Stimulated activated CD8-positive, alpha-beta memory T cell treated with anti-CD3 and anti-CD28 coated beads, Interleukin-4, amount 100 ng/mL, for 24 hours (primary cell): ENCODE data around the gene C17orf78.
A peak's percentile ranks its signal among the peaks of the same experiment; 100 is the strongest.
"Not testable (repeated sequence)": the region's sequence is repeated elsewhere in the genome, so short reads cannot be mapped to it uniquely, and the experiment has no call there.

Experiments
- DNase-seq: peaks from one replicate; pipeline ENCODE4 v3.0.0-alpha.2; 2020; ENCODE audit warnings: low read depth

Gene C17orf78

GRCh38 chr17:37375706-37376105 lies at the start of gene C17orf78:
Gene C17orf78 (plus strand): TSS chr17:37375985. CDS start chr17:37376093, 108 bp downstream.
- no peak for DNase-seq

- DNase-seq, result no peak
Observed at GRCh38 chr17:37327341-37328090, 48.3 kb upstream of the C17orf78 start.

GRCh38 chr17:37338847-37339246 lies 36.9 kb upstream of the C17orf78 start:
- DNase-seq, result no peak

DNA sequence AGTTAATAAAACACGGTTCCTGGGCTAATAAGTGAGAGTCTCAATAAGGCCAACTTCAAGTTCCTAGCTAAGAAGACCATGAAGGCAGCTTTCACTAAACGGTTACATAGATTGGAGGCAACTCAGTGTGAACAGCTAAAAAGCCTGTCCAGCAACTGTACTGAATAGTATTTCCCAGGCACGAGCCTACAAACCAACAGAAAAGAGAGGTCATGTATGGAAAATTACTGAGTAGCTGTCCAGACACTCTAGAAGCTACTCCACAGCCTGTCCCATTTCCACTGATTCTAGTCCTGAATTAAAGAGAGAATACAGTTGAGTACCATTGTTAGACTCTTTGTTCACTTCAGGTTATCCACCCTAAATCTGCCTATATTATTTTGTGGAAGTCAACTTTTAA lies 36.5 kb upstream of the C17orf78 start:
- no peak for DNase-seq

DNA sequence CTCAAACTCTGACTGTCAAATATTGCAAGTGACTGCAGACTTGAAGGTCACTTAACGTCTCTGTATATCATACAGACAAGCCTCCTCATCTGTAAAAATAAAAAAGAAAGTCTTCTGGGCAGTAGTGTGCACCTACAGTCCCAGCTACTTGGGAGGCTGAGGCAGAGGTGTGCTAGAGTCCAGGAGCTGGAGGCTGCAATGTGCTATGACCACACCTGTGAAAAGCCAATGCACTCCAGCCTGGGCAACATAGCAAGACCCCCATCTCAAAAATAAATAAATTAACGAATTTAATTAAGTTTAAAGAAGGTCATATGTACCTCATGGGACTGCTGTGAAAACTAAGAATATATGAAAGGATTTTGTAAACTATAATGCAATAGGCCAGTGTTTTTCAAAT lies 35.0 kb upstream of the C17orf78 start:
- no peak for DNase-seq

DNA sequence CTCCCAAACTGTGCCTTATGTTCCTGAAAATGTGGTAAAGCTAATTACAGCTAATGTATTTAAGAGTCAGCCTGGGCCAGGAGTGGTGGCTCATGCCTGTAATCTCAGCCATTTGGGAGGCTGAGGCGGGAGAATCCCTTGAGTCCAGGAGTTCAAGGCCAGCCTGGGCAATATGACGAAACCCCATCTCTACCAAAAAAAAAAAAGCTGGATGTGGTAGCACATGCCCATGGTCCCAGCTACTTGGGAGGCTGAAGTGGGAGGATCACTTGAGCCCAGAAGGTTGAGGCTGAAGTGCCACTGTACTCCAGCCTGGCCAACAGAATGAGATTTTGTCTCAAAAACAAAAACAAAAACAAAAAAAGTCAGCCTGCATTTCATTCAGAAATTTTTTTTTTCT lies 33.2 kb upstream of the C17orf78 start:
- DNase-seq, result no peak

DNA sequence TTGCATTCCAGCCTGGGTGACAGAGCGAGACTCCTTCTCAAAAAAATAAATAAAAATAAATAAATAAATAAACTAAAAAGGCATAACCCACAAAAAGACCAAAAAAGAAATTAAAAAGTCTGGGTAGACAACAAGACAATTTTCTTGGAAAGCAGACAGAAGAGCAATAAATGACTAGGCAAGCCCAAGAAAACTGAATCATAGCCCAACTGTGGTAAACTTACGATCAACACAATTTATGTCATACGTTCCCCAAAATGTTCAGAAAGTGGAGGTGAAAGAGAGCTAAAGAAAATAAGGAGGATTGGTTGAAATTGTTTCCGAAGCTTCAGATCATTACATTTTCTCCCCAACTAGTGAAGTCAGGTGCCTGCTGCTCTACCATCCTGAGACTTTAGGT lies 31.3 kb upstream of the C17orf78 start:
- no peak for DNase-seq

- DNase-seq, result not testable (repeated sequence)
Observed at GRCh38 chr17:37346863-37347402, 28.9 kb upstream of the C17orf78 start.

DNA sequence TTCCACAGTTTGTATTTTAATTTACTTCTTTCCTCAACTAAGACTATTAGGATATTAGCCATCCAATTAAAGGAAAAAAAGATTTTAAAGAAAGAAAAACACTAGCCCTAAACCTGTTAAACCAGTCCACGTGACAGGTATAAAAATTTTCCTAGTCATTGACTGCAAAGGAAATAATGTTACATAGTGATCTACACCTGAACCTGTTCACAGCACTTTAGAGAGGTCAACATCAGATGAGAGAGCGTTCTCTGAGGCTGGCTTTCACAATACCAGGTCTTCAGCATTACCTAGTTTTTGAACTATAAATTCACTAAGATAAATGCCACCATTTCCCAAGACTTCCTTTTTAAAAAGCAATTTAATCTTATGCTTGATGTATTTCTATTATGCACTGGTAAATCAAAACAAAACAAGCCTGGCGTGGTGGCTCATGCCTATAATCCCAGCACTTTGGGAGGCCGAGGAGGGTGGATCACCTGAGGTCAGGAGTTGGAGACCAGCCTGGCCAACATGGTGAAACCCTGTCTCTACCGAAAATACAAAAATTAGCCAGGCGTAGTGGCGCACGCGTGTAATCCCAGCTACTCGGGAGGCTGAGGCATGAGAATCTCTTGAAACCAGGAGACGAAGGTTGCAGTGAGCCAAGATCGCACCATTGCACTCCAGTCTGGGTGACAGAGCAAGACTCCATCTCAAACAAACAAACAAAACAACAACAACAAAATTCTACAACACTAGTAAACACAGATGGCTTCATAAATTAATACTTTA lies 18.8 kb upstream of the C17orf78 start:
- DNase-seq, result not testable (repeated sequence)

GRCh38 chr17:37358098-37358829 lies 17.5 kb upstream of the C17orf78 start:
- peak; percentile 25 for DNase-seq

- DNase-seq, result peak; percentile 88
Observed at GRCh38 chr17:37358830-37359681, 16.7 kb upstream of the C17orf78 start.

- DNase-seq, result no peak
Observed at GRCh38 chr17:37359682-37360188, 16.1 kb upstream of the C17orf78 start.

- no peak for DNase-seq
Observed at GRCh38 chr17:37360632-37361031, 15.2 kb upstream of the C17orf78 start.

- DNase-seq, result no peak
Observed at GRCh38 chr17:37361543-37361942, 14.2 kb upstream of the C17orf78 start.

GRCh38 chr17:37365589-37365988 lies 10.2 kb upstream of the C17orf78 start:
- DNase-seq, result no peak

GRCh38 chr17:37368577-37368976 lies 7.2 kb upstream of the C17orf78 start:
- no peak for DNase-seq

- DNase-seq, result peak; percentile 33
Observed at GRCh38 chr17:37373530-37374159, 2.1 kb upstream of the C17orf78 start.

GRCh38 chr17:37382056-37382455 lies 6.3 kb downstream of the C17orf78 start:
- DNase-seq, result no peak

DNA sequence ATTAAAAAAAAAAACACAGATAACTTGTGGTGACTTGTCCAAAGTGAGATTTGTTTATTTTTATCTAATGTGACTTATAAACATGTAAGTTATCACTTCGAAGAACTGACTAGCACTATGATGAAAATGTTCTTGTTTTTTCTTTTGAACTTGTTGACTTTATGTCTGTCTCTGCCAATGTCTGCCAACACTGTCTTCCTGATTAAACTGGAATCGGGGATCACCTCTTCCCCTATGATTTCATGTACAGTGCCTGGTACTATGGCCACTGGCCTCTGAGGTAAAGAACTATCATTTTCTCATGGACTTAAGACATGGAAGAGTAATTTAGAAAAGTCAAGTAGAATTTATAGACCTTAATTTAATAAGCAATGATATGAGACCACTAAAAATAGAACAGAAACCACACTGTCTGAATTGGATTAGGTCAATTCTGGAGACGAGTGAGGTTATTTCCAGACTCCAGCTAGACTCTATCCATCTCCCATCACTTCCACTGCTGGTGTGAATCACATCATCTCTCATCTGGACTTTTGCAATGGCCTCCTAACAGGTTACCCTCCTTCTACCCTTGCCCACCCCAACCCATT lies 8.9 kb downstream of the C17orf78 start:
- DNase-seq, result no peak

DNA sequence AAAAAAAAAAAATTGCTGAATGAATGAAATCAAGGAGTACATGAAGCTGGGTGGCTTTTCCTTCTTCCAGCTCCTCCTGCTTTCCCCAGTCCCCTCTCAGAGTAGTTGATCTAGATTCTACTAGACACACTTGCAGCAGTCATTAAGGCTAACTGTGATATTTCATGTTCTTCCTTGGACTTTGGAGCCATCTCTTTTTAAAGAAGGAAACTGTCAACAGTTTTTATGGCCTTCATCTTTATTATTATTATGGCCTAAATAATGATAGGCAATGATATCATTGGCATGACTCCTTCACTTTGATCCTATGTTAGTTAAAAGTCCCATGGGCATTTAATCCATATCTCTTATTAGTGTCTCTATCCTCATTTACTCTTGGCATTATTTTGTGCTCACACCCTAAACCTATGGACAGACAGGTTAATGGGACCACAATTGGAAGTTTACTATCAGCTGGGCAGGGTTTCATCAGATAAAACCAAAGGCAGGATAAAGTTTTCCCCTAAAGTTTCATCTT lies 9.7 kb downstream of the C17orf78 start:
- no peak for DNase-seq
